IMR-90 (cell line): ENCODE data around the gene PTGR2. TPM values are rescaled to one million over a fixed set of nuclear protein-coding genes. Genes with fewer than 3 reads are reported as not detected.
A peak's percentile ranks its signal among the peaks of the same experiment; 100 is the strongest.

Experiments used
- ATAC-seq: fragments of 200-7000 bp; cut with Tn5 transposase; 2 replicates; pipeline ENCODE4 v1.9.1; 2020; ENCODE audit warnings: low read depth, mild to moderate bottlenecking, moderate library complexity
- BruUV-seq: library from RNA; stranded (reverse); fragments of 400-500 nt; replicated peaks from 2 replicates; lab custom pipeline; 2021; lab: Mats Ljungman, UMichigan
- CTCF ChIA-PET: fragments of 300-600 bp; formaldehyde crosslinking; extraction: SDS; loops from one replicate; lab custom pipeline; 2021; ENCODE audit warnings: antibody characterized with exemption; lab: Yijun Ruan, JAX
- POLR2A ChIA-PET: fragments of 300-600 bp; sonication (Branson Sonifier 250); formaldehyde crosslinking; loops from one replicate; lab custom pipeline; 2022; ENCODE audit warnings: antibody characterized with exemption; ENCODE audit not compliant: unreplicated experiment; lab: Charles Lee
- DNase-seq: peaks from one replicate; pipeline ENCODE4 v3.0.0; 2013
- H2AFZ ChIP-seq: replicated peaks from 2 replicates; pipeline ENCODE3; 2013; ENCODE audit warnings: low read length, mild to moderate bottlenecking; ENCODE audit not compliant: poor library complexity
- H2AK5ac ChIP-seq: 2 replicates; pipeline ENCODE4 v1.6.1; 2013; ENCODE audit warnings: low read depth, low read length, inconsistent platforms
- H2AK9ac ChIP-seq: replicated peaks from 2 replicates; pipeline ENCODE3; 2013; ENCODE audit warnings: mild to moderate bottlenecking, low read depth, low read length, moderate library complexity; ENCODE audit not compliant: poor library complexity
- H2BK120ac ChIP-seq: 2 replicates; pipeline ENCODE4 v1.6.1; 2013; ENCODE audit warnings: low read depth, low read length, inconsistent platforms
- H2BK15ac ChIP-seq: 3 replicates; pipeline ENCODE4 v1.6.1; 2013; ENCODE audit warnings: low read depth, low read length, inconsistent platforms
- H2BK20ac ChIP-seq: 2 replicates; pipeline ENCODE4 v1.6.1; 2013; ENCODE audit warnings: low read depth, mild to moderate bottlenecking, inconsistent platforms, low read length, moderate library complexity
- H2BK5ac ChIP-seq: 2 replicates; pipeline ENCODE4 v1.6.1; 2013; ENCODE audit warnings: mild to moderate bottlenecking, low read depth, low read length, inconsistent platforms; ENCODE audit not compliant: poor library complexity, severe bottlenecking
- H3K14ac ChIP-seq: replicated peaks from 2 replicates; pipeline ENCODE4 v1.6.1; 2013; ENCODE audit warnings: low read depth, low read length, inconsistent platforms
- H3K18ac ChIP-seq: 2 replicates; pipeline ENCODE4 v1.6.1; 2013; ENCODE audit warnings: low read depth, low read length, control low read depth
- H3K23ac ChIP-seq: 2 replicates; pipeline ENCODE4 v1.6.1; 2013; ENCODE audit warnings: low read depth, low read length, inconsistent platforms
- H3K27ac ChIP-seq: 2 replicates; pipeline ENCODE4 v1.5.1; 2013; ENCODE audit warnings: mild to moderate bottlenecking, control low read depth, low read length; ENCODE audit not compliant: insufficient read depth
- H3K27me3 ChIP-seq: 2 replicates; pipeline ENCODE4 v1.6.1; 2013; ENCODE audit warnings: low read length; ENCODE audit not compliant: control insufficient read depth, insufficient read depth
- H3K36me3 ChIP-seq: 2 replicates; pipeline ENCODE4 v1.6.1; 2013; ENCODE audit warnings: low read length, mixed read lengths; ENCODE audit not compliant: control insufficient read depth, insufficient read depth
- H3K4ac ChIP-seq: 2 replicates; pipeline ENCODE4 v1.6.1; 2013; ENCODE audit warnings: low read depth, low read length, inconsistent platforms
- H3K4me1 ChIP-seq: 2 replicates; pipeline ENCODE4 v1.6.1; 2013; ENCODE audit warnings: low read length, mixed read lengths; ENCODE audit not compliant: control insufficient read depth, insufficient read depth
- H3K4me2 ChIP-seq: 2 replicates; pipeline ENCODE4 v1.6.1; 2013; ENCODE audit warnings: low read depth, mild to moderate bottlenecking, control low read depth, low read length, moderate library complexity
- H3K4me3 ChIP-seq: 2 replicates; pipeline ENCODE4 v1.5.1; 2013; ENCODE audit warnings: low read depth, mild to moderate bottlenecking, control low read depth, low read length, moderate library complexity; ENCODE audit not compliant: insufficient read depth
- H3K56ac ChIP-seq: 2 replicates; pipeline ENCODE4 v1.6.1; 2013; ENCODE audit warnings: low read length, inconsistent platforms; ENCODE audit not compliant: insufficient read depth; ENCODE audit errors: extremely low read depth
- H3K79me1 ChIP-seq, 2 experiments: 2 replicates each; pipeline ENCODE4 v1.6.1; 2013; ENCODE audit warnings: low read length in 2 of 2, inconsistent platforms in 1 of 2, low read depth in 1 of 2
- H3K9ac ChIP-seq: 2 replicates; pipeline ENCODE4 v1.6.1; 2013; ENCODE audit warnings: low read depth, low read length, control low read depth
- H3K9me1 ChIP-seq: 2 replicates; pipeline ENCODE4 v1.6.1; 2013; ENCODE audit warnings: low read length, inconsistent platforms; ENCODE audit not compliant: insufficient read depth
- H3K9me3 ChIP-seq: 2 replicates; pipeline ENCODE4 v1.6.1; 2013; ENCODE audit warnings: low read length; ENCODE audit not compliant: control insufficient read depth, insufficient read depth
- H4K20me1 ChIP-seq: 2 replicates; pipeline ENCODE4 v1.6.1; 2013; ENCODE audit warnings: low read length, inconsistent platforms; ENCODE audit not compliant: insufficient read depth
- H4K5ac ChIP-seq: 2 replicates; pipeline ENCODE4 v1.6.1; 2013; ENCODE audit warnings: mild to moderate bottlenecking, low read depth, low read length, control low read depth
- H4K8ac ChIP-seq, 2 experiments: 2 replicates each; pipeline ENCODE4 v1.6.1; 2013; ENCODE audit warnings: low read depth in 2 of 2, low read length in 2 of 2, control low read depth in 1 of 2, inconsistent platforms in 1 of 2
- H4K91ac ChIP-seq: 2 replicates; pipeline ENCODE4 v1.6.1; 2013; ENCODE audit warnings: low read depth, low read length, inconsistent platforms; ENCODE audit not compliant: insufficient read depth
- CEBPB ChIP-seq: IDR thresholded peaks from 2 replicates; pipeline ENCODE4 v1.6.1; 2012; ENCODE audit warnings: low read depth, low read length, improper control_type of control experiment
- CHD1 ChIP-seq: IDR thresholded peaks from 2 replicates; pipeline ENCODE4 v1.6.1; 2012; ENCODE audit warnings: low read depth, low read length, improper control_type of control experiment
- MAFK ChIP-seq: IDR thresholded peaks from 2 replicates; pipeline ENCODE4 v1.6.1; 2012; ENCODE audit warnings: low read depth, low read length, improper control_type of control experiment
- NFE2L2 ChIP-seq: fragments of 150-350 bp; IDR thresholded peaks from 2 replicates; pipeline ENCODE4 v1.6.1; 2016; ENCODE audit warnings: low read depth, mild to moderate bottlenecking, low read length
- RAD21 ChIP-seq: IDR thresholded peaks from 2 replicates; pipeline ENCODE4 v1.6.1; 2012; ENCODE audit warnings: low read length, improper control_type of control experiment
- RCOR1 ChIP-seq: IDR thresholded peaks from 2 replicates; pipeline ENCODE4 v1.6.1; 2012; ENCODE audit warnings: mild to moderate bottlenecking, low read length, improper control_type of control experiment; ENCODE audit not compliant: insufficient replicate concordance
- whole genome bisulfite sequencing, 2 experiments: methylation state at CpG; one replicate each; pipeline versions ENCODE4 v1.1.5 to v1.1.7; 2013; ENCODE audit warnings: missing lambda C conversion rate in 2 of 2; ENCODE audit not compliant: insufficient read length in 1 of 2; ENCODE audit errors: extremely low coverage in 2 of 2; 5-methylcytosine and 5-hydroxymethylcytosine counted together
- dilution Hi-C: fragments of 300-500 bp; cut with HindIII; formaldehyde crosslinking; loops from one replicate; pipeline ENCODE4 v1.14.3; 2018; ENCODE audit warnings: low sequenced_read_pairs; ENCODE audit not compliant: unreplicated experiment
- in situ Hi-C: fragments of 300-500 bp; cut with MboI; formaldehyde crosslinking; loops from 3 replicates; pipeline ENCODE4 v1.14.3; 2019; ENCODE audit warnings: low sequenced_read_pairs, inconsistent platforms, mixed read lengths
- intact Hi-C: fragments of 100-400 bp; cut with micrococcal nuclease; formaldehyde crosslinking; loops from 2 replicates; pipeline ENCODE4 v1.10.0; 2022
- polyA plus RNA-seq, 3 experiments: library from polyadenylated mRNA; depleted of rRNA; stranded (reverse); fragments of >200 nt; gene quantifications; 2 replicates each; pipeline ENCODE4 v1.2.3, GENCODE V29; 2012; ENCODE audit warnings: low replicate concordance in 1 of 3
- total RNA-seq: library from RNA; depleted of rRNA; stranded (reverse); fragments of >200 nt; gene quantifications from 2 replicates; pipeline ENCODE4 v1.2.3, GENCODE V29; 2012
- TF ChIP-seq, protein P1 (sequence below): conservative IDR thresholded peaks from 2 replicates; pipeline ENCODE4 v1.5.1; 2012; ENCODE audit warnings: mild to moderate bottlenecking, low read depth, low read length, improper control_type of control experiment

Gene PTGR2
- total and polyA plus RNA-seq, 2 of the 4 experiments (the other 2 are of a cell fraction): 1.3 to 3.2 TPM

DNA sequence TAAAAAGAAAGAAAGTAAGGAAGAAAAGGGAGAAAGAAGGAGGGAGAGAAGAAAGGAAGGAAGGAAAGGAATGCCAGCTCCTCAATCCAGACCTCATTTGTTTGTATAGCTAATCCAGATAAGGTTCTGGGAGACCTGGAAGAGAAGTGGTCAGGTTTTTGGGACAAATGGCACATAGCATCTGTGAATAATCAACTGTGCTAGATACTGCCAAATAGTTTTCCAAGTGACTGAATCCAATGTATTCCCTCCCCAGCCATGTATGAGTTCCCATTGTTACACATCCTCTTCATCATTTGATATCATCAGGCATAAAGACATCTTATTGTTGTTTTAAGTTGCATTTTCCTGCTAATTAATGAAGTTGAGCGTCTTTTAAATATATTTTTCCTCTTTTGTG is 18.6 kb upstream of the PTGR2 start:
- in situ Hi-C loops: no loop called here
- no peak overlapping the region for H2AK5ac ChIP-seq
- H3K79me1 ChIP-seq: no peaks in the 10 kb centered on the region; a peak in 1 of 4 replicates
- peak overlapping the region; percentile 50; the same call in 1 of the 2 replicates for H3K18ac ChIP-seq
- no peak overlapping the region for H3K14ac ChIP-seq
- no peak overlapping the region for H3K27ac ChIP-seq
- no peak overlapping the region for H3K9ac ChIP-seq
- no peaks in the 10 kb centered on the region for H3K9me3 ChIP-seq
- no peaks in the 10 kb centered on the region for H4K20me1 ChIP-seq
- H3K4me2 ChIP-seq: no peak overlapping the region
- ChIA-PET CTCF (no interaction called here), POLR2A (no interaction called here)
- H3K4me3 ChIP-seq: no peak overlapping the region
- intact Hi-C loops: no loop called here
- 80% methylated on average over 1 of the region's 1 CpG; no CpG with 5 or more reads in 1 of the 2 experiments for WGBS, 2 experiments
- H2BK20ac ChIP-seq: no peak overlapping the region
- H2BK5ac ChIP-seq: no peak overlapping the region
- H3K36me3 ChIP-seq: no peaks in the 10 kb centered on the region
- H3K56ac ChIP-seq: no peak overlapping the region
- H3K4ac ChIP-seq: no peak overlapping the region
- ATAC-seq (no peak), DNase-seq (no peak)
- no peaks in the 10 kb centered on the region for H3K27me3 ChIP-seq
- H3K9me1 ChIP-seq: no peaks in the 10 kb centered on the region
- H3K23ac ChIP-seq: no peak overlapping the region
- peaks cover 11% of the 10 kb centered on the region for H3K4me1 ChIP-seq
- H2AK9ac ChIP-seq: no peak overlapping the region
- H2BK15ac ChIP-seq: no peak overlapping the region; the same call in 2 of the 3 replicates
- no TSS peak for BruUV-seq
- H2BK120ac ChIP-seq: no peak overlapping the region
- no peak overlapping the region for H2AFZ ChIP-seq
- no peak overlapping the region for H4K8ac ChIP-seq
- H4K5ac ChIP-seq: peak overlapping the region; percentile 41; the same call in 1 of the 2 replicates
- TF ChIP-seq RAD21 (no peak), MAFK (no peak), CEBPB (no peak), RCOR1 (no peak), CHD1 (no peak), NFE2L2 (no peak)
- TF ChIP-seq, protein P1, sequence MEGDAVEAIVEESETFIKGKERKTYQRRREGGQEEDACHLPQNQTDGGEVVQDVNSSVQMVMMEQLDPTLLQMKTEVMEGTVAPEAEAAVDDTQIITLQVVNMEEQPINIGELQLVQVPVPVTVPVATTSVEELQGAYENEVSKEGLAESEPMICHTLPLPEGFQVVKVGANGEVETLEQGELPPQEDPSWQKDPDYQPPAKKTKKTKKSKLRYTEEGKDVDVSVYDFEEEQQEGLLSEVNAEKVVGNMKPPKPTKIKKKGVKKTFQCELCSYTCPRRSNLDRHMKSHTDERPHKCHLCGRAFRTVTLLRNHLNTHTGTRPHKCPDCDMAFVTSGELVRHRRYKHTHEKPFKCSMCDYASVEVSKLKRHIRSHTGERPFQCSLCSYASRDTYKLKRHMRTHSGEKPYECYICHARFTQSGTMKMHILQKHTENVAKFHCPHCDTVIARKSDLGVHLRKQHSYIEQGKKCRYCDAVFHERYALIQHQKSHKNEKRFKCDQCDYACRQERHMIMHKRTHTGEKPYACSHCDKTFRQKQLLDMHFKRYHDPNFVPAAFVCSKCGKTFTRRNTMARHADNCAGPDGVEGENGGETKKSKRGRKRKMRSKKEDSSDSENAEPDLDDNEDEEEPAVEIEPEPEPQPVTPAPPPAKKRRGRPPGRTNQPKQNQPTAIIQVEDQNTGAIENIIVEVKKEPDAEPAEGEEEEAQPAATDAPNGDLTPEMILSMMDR: no peak
- no peak overlapping the region for H4K91ac ChIP-seq
- dilution Hi-C loops: no loop called here
